HL-60 (cell line): ENCODE measurements around the gene ZG16B.

Experiments used
- DNase-seq, 2 experiments: peaks; one replicate each; pipeline ENCODE4 v3.0.0-alpha.2; 2010 to 2020; ENCODE audit warnings: low read depth in 1 of 2, low spot score in 1 of 2
- H3K27ac ChIP-seq: fragments of 250-450 bp; sonication (Bioruptor Pico); replicated peaks from 2 replicates; pipeline ENCODE4 v1.5.1; 2020; ENCODE audit warnings: mild to moderate bottlenecking, moderate library complexity
- H3K27me3 ChIP-seq: fragments of 250-450 bp; sonication (Bioruptor Pico); 2 replicates; pipeline ENCODE4 v1.5.1; 2021; ENCODE audit warnings: mild to moderate bottlenecking, moderate library complexity; ENCODE audit not compliant: insufficient read depth, poor library complexity, severe bottlenecking
- H3K4me3 ChIP-seq: replicated peaks from 2 replicates; pipeline ENCODE4 v1.5.1; 2011; ENCODE audit warnings: mild to moderate bottlenecking, control low read depth, low read length; ENCODE audit not compliant: insufficient read depth
- GABPA ChIP-seq: IDR thresholded peaks from 2 replicates; pipeline ENCODE4 v1.6.1; 2012; ENCODE audit warnings: low read depth
- POLR2AphosphoS5 ChIP-seq: IDR thresholded peaks from 2 replicates; pipeline ENCODE4 v1.6.1; 2012; ENCODE audit warnings: low read depth
- SPI1 ChIP-seq: IDR thresholded peaks from 2 replicates; pipeline ENCODE4 v1.6.1; 2012; ENCODE audit warnings: low read depth, mild to moderate bottlenecking, borderline replicate concordance
- TF ChIP-seq, protein P1 (sequence below): IDR thresholded peaks from 2 replicates; pipeline ENCODE4 v1.6.1; 2012; ENCODE audit warnings: low read depth; ENCODE audit not compliant: insufficient replicate concordance
- TF ChIP-seq, protein P2 (sequence below): IDR thresholded peaks from one replicate; pipeline ENCODE4 v1.5.1; 2011; ENCODE audit warnings: low read length, control low read depth, inconsistent platforms; ENCODE audit not compliant: insufficient read depth

Gene ZG16B

DNA sequence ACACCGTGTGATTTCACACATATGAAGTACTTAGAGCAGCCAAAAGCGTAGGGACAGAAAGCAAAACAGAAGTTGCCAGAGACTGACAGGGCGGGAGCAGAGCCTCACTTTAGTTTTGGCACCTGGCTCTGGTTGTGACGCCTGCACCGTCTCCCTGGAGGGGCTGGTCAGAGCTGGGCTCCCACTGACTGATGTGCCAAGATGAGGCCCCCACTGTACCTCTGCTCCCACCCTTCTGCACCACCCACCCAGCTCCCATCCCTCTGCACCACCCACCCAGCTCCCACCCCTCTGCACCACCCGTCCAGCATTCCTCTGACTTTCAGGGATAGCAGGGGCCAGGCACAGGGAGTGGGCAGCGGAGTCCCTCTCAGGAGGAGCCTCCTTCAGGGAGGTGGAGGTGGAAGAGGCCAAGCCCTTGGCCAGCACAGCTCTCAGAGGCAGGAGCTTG is 16.3 kb upstream of the ZG16B start:
- TF ChIP-seq, protein P1, sequence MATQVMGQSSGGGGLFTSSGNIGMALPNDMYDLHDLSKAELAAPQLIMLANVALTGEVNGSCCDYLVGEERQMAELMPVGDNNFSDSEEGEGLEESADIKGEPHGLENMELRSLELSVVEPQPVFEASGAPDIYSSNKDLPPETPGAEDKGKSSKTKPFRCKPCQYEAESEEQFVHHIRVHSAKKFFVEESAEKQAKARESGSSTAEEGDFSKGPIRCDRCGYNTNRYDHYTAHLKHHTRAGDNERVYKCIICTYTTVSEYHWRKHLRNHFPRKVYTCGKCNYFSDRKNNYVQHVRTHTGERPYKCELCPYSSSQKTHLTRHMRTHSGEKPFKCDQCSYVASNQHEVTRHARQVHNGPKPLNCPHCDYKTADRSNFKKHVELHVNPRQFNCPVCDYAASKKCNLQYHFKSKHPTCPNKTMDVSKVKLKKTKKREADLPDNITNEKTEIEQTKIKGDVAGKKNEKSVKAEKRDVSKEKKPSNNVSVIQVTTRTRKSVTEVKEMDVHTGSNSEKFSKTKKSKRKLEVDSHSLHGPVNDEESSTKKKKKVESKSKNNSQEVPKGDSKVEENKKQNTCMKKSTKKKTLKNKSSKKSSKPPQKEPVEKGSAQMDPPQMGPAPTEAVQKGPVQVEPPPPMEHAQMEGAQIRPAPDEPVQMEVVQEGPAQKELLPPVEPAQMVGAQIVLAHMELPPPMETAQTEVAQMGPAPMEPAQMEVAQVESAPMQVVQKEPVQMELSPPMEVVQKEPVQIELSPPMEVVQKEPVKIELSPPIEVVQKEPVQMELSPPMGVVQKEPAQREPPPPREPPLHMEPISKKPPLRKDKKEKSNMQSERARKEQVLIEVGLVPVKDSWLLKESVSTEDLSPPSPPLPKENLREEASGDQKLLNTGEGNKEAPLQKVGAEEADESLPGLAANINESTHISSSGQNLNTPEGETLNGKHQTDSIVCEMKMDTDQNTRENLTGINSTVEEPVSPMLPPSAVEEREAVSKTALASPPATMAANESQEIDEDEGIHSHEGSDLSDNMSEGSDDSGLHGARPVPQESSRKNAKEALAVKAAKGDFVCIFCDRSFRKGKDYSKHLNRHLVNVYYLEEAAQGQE = no peak
- TF ChIP-seq SPI1 = no peak
- no peaks in the 10 kb centered on the region for H3K27me3 ChIP-seq
- no peak overlapping the region for H3K4me3 ChIP-seq
- peak in 1 of 2 experiments; percentile 13 for DNase-seq
- H3K27ac ChIP-seq = no peak overlapping the region

DNA sequence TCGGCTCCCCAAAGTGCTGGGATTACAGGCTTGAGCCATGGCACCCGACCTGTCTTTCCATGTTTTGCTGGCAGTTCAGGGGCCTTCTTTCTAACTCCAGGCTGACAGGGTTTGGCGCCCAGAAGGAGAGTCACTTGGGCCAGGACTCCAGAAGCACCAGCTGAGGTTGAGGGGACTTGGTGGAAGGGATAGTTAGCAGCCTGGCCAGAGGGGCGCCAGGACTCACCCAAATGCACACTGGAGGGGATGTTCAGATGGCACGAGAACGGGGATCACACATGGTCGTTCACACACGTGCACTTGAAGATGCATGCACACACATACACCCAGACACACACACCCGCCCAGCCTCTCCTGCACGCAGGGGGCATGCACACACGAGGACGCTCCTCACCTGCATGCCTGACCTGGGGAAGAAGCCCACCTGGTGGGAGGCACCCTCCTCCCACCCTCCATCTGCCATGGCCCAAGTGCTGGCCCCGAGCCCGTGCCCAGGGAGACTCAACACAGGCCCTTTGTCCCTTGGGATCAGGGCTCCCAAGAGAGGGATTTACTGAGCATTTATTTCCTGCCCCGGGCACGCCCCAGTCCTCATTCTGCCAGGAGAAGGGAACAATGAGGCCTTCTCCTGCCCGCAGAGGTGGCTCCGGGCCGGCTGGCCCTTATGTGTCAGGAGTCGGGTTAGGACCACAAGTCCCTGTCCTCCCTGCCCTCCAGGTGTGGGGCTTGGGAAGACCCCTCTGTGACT is 15.4 kb upstream of the ZG16B start:
- H3K4me3 ChIP-seq = no peak overlapping the region
- no peak for DNase-seq
- H3K27ac ChIP-seq = no peak overlapping the region
- TF ChIP-seq POLR2AphosphoS5 = no peak
- TF ChIP-seq SPI1 = no peak
- no peak for TF ChIP-seq GABPA
- TF ChIP-seq, protein P1 = no peak
- TF ChIP-seq, protein P2, sequence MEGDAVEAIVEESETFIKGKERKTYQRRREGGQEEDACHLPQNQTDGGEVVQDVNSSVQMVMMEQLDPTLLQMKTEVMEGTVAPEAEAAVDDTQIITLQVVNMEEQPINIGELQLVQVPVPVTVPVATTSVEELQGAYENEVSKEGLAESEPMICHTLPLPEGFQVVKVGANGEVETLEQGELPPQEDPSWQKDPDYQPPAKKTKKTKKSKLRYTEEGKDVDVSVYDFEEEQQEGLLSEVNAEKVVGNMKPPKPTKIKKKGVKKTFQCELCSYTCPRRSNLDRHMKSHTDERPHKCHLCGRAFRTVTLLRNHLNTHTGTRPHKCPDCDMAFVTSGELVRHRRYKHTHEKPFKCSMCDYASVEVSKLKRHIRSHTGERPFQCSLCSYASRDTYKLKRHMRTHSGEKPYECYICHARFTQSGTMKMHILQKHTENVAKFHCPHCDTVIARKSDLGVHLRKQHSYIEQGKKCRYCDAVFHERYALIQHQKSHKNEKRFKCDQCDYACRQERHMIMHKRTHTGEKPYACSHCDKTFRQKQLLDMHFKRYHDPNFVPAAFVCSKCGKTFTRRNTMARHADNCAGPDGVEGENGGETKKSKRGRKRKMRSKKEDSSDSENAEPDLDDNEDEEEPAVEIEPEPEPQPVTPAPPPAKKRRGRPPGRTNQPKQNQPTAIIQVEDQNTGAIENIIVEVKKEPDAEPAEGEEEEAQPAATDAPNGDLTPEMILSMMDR = no peak
- no peaks in the 10 kb centered on the region for H3K27me3 ChIP-seq

DNA sequence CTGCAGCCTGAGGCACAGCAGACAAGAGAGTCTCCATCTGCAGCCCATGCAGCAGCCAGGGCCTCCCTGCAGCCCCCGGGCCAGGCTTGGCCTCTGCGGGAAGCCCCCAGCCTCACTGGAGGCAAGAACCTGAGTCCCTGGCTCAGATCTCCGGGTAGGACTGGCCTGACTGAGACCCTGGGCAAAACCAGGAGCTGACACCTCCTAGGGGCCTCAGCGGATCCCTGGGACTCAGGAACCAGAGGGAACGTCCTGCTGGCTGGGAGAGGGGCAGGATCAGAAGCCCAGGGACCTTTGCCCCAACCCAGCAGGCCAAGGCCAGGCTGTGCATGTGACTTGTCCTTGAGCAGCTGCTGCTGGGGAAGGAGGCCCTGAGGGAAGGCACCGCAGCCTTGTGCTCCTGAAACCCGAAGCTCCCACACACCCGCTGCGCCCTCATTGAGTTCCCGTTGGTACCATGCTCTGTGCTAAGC is 14.8 kb upstream of the ZG16B start:
- no peaks in the 10 kb centered on the region for H3K27me3 ChIP-seq
- no peak overlapping the region for H3K27ac ChIP-seq
- DNase-seq = no peak

More for the DNA sequence above, 14.8 kb upstream of the ZG16B start:
- TF ChIP-seq, protein P2 = no peak
- TF ChIP-seq, protein P1 = no peak
- TF ChIP-seq POLR2AphosphoS5 = no peak
- TF ChIP-seq GABPA = no peak
- no peak for TF ChIP-seq SPI1
- no peak overlapping the region for H3K4me3 ChIP-seq
